GM23338 (cell line): ENCODE data around the gene BMPER. TPM values are rescaled to one million over a fixed set of nuclear protein-coding genes. Genes with fewer than 3 reads are reported as not detected.

Source experiments
- ATAC-seq: fragments of 200-7000 bp; cut with Tn5 transposase; 3 replicates; pipeline ENCODE4 v1.9.1; 2020
- DNase-seq: peaks from one replicate; pipeline ENCODE4 v3.0.0-alpha.2; 2015; ENCODE audit warnings: low spot score
- H2AFZ ChIP-seq: fragments of 200-600 bp; sonication (generic); 2 replicates; pipeline ENCODE4 v1.8.0; 2016; ENCODE audit warnings: antibody characterized with exemption, mild to moderate bottlenecking, moderate library complexity
- H3F3A ChIP-seq: fragments of 200-600 bp; sonication (generic); replicated peaks from 2 replicates; pipeline ENCODE4 v1.8.0; 2017; ENCODE audit warnings: antibody characterized with exemption, mixed run types, low read depth
- H3K27ac ChIP-seq: fragments of 200-600 bp; sonication (generic); 2 replicates; pipeline ENCODE4 v1.6.1; 2016; ENCODE audit warnings: low read depth
- H3K27me3 ChIP-seq: fragments of 200-600 bp; sonication (generic); 2 replicates; pipeline ENCODE4 v1.8.0; 2016; ENCODE audit warnings: mild to moderate bottlenecking, mixed run types, moderate library complexity; ENCODE audit not compliant: insufficient read depth
- H3K36me3 ChIP-seq: fragments of 200-600 bp; sonication (generic); 2 replicates; pipeline ENCODE4 v1.8.0; 2016; ENCODE audit warnings: mild to moderate bottlenecking; ENCODE audit not compliant: insufficient read depth
- H3K4me1 ChIP-seq: fragments of 200-600 bp; sonication (generic); 2 replicates; pipeline ENCODE4 v1.8.0; 2016; ENCODE audit warnings: mild to moderate bottlenecking, moderate library complexity; ENCODE audit not compliant: insufficient read depth
- H3K4me2 ChIP-seq: fragments of 200-600 bp; sonication (generic); 2 replicates; pipeline ENCODE4 v1.7.1; 2017; ENCODE audit warnings: mixed run types
- H3K4me3 ChIP-seq: fragments of 200-600 bp; sonication (generic); 2 replicates; pipeline ENCODE4 v1.6.1; 2016; ENCODE audit warnings: mixed run types
- H3K79me2 ChIP-seq: fragments of 200-600 bp; sonication (generic); replicated peaks from 2 replicates; pipeline ENCODE4 v1.8.0; 2017; ENCODE audit warnings: mild to moderate bottlenecking; ENCODE audit not compliant: insufficient read depth
- H3K9me2 ChIP-seq: fragments of 200-600 bp; sonication (generic); 2 replicates; pipeline ENCODE4 v1.8.0; 2017; ENCODE audit not compliant: insufficient read depth
- H4K20me1 ChIP-seq: fragments of 200-600 bp; sonication (generic); replicated peaks from 2 replicates; pipeline ENCODE4 v1.8.0; 2017; ENCODE audit warnings: mild to moderate bottlenecking; ENCODE audit not compliant: insufficient read depth
- H3K27ac Mint-ChIP-seq: 2 replicates; pipeline ENCODE4 v1.8.0; 2020; ENCODE audit warnings: inconsistent platforms, mild to moderate bottlenecking, moderate library complexity, mixed read lengths
- H3K27me3 Mint-ChIP-seq: 3 replicates; pipeline ENCODE4 v1.8.0; 2022; ENCODE audit warnings: low read depth, mild to moderate bottlenecking, moderate library complexity, mixed read lengths, inconsistent platforms; ENCODE audit not compliant: insufficient read depth, poor library complexity
- H3K36me3 Mint-ChIP-seq: 3 replicates; pipeline ENCODE4 v1.8.0; 2021; ENCODE audit warnings: low read depth, mild to moderate bottlenecking, inconsistent platforms, moderate library complexity, mixed read lengths
- H3K4me1 Mint-ChIP-seq: 3 replicates; pipeline ENCODE4 v1.8.0; 2020; ENCODE audit warnings: mild to moderate bottlenecking, inconsistent platforms, mixed read lengths
- H3K4me3 Mint-ChIP-seq: 3 replicates; pipeline ENCODE4 v1.8.0; 2021; ENCODE audit warnings: moderate library complexity, mild to moderate bottlenecking, inconsistent platforms, mixed read lengths
- H3K9me3 Mint-ChIP-seq: 3 replicates; pipeline ENCODE4 v1.8.0; 2020; ENCODE audit warnings: moderate library complexity, mild to moderate bottlenecking, inconsistent platforms, mixed read lengths
- CREB1 ChIP-seq: fragments of 250-450 bp; sonication (Bioruptor Pico); IDR thresholded peaks from 2 replicates; pipeline ENCODE4 v1.5.0; 2020; ENCODE audit warnings: low read depth, mild to moderate bottlenecking, moderate library complexity
- CTCF ChIP-seq, 2 experiments: fragments of 200-600 bp in 1 of 2; sonication (generic) in 1 of 2; conservative IDR thresholded peaks; 2 replicates each; pipeline versions ENCODE4 v1.5.1 to v1.6.1; 2016 to 2017; ENCODE audit warnings: antibody characterized with exemption in 2 of 2, low read depth in 2 of 2, mild to moderate bottlenecking in 2 of 2, moderate library complexity in 1 of 2
- EZH2 ChIP-seq: fragments of 200-600 bp; sonication (generic); IDR thresholded peaks from one replicate; pipeline ENCODE4 v1.8.0; 2017; ENCODE audit warnings: antibody characterized with exemption, mild to moderate bottlenecking, low read depth; ENCODE audit not compliant: unreplicated experiment
- JUNB ChIP-seq: IDR thresholded peaks from one replicate; pipeline ENCODE4 v1.6.1; 2016; ENCODE audit warnings: antibody characterized with exemption; ENCODE audit not compliant: unreplicated experiment
- NANOG ChIP-seq: IDR thresholded peaks from 2 replicates; pipeline ENCODE4 v1.6.1; 2016; ENCODE audit warnings: antibody characterized with exemption, borderline replicate concordance
- POLR2AphosphoS5 ChIP-seq: IDR thresholded peaks from 2 replicates; pipeline ENCODE4 v1.6.1; 2016; ENCODE audit warnings: antibody characterized with exemption, low read depth
- STAT1 ChIP-seq: IDR thresholded peaks from one replicate; pipeline ENCODE4 v1.6.1; 2016; ENCODE audit warnings: antibody characterized with exemption; ENCODE audit not compliant: unreplicated experiment
- ZNF114 ChIP-seq: fragments of 250-450 bp; sonication (Bioruptor Pico); IDR thresholded peaks from 2 replicates; pipeline ENCODE4 v1.5.0; 2020; ENCODE audit warnings: mild to moderate bottlenecking, moderate library complexity
- ZNF462 ChIP-seq: fragments of 250-450 bp; sonication (Bioruptor Pico); IDR thresholded peaks from 2 replicates; pipeline ENCODE4 v1.5.0; 2020; ENCODE audit warnings: mild to moderate bottlenecking, moderate library complexity
- polyA plus RNA-seq: library from polyadenylated mRNA; unstranded; fragments of >200 nt; fragmentation: Nextera tagmentation; extraction: Ambion mirVana; gene quantifications from 2 replicates; pipeline ENCODE4 v1.2.1, GENCODE V29; 2016
- total RNA-seq: library from RNA; depleted of rRNA; stranded (reverse); fragments of >200 nt; shearing (Covaris generic); gene quantifications from 2 replicates; pipeline ENCODE4 v1.2.3, GENCODE V29; 2014

BMPER gene
- total and polyA plus RNA-seq, 2 experiments from 2014 or later: 0.53 to 1.4 TPM

GRCh38 chr7:33928986-33929385, 23.6 kb downstream of the BMPER start:
- H3K4me3 Mint-ChIP-seq: no peak overlapping the region
- no peaks in the 10 kb centered on the region for H3K36me3 ChIP-seq
- H3K27ac ChIP-seq: no peak overlapping the region
- H3K27me3 Mint-ChIP-seq: peaks cover 2% of the 10 kb centered on the region
- no peak overlapping the region for H3K4me2 ChIP-seq
- peaks cover 12% of the 10 kb centered on the region for H3K4me1 Mint-ChIP-seq
- DNase-seq (no peak), ATAC-seq (no peak)
- H3K27ac Mint-ChIP-seq: no peak overlapping the region
- H3K79me2 ChIP-seq: no peaks in the 10 kb centered on the region
- no peak overlapping the region for H3K4me3 ChIP-seq
- H3K9me2 ChIP-seq: no peaks in the 10 kb centered on the region
- H3K4me1 ChIP-seq: peaks cover 9% of the 10 kb centered on the region
- no peaks in the 10 kb centered on the region for H3K36me3 Mint-ChIP-seq
- TF ChIP-seq CTCF (conservative IDR thresholded peaks at IDR 0.05; ENCODE audit: low read depth in 2 of 2) (no peak), STAT1 (no peak), NANOG (no peak), CREB1 (CRISPR knock-in tag) (no peak), EZH2 (no peak), POLR2AphosphoS5 (no peak), ZNF114 (CRISPR knock-in tag) (no peak)
- H2AFZ ChIP-seq: no peak overlapping the region
- no peaks in the 10 kb centered on the region for H4K20me1 ChIP-seq
- H3K9me3 Mint-ChIP-seq: no peaks in the 10 kb centered on the region
- no peaks in the 10 kb centered on the region for H3F3A ChIP-seq
- H3K27me3 ChIP-seq: no peaks in the 10 kb centered on the region

- Histone ChIP-seq H3F3A (no peaks in the 10 kb centered on the region), H3K4me2 (no peak overlapping the region), H3K27me3 (no peaks in the 10 kb centered on the region), H4K20me1 (no peaks in the 10 kb centered on the region), H3K36me3 (no peaks in the 10 kb centered on the region), H3K4me1 (peaks cover 9% of the 10 kb centered on the region), H3K9me2 (no peaks in the 10 kb centered on the region), H2AFZ (no peak overlapping the region), H3K4me3 (no peak overlapping the region), H3K79me2 (no peaks in the 10 kb centered on the region), H3K27ac (no peak overlapping the region)
- no peak for ATAC-seq
- Mint-ChIP-seq H3K36me3 (no peaks in the 10 kb centered on the region), H3K4me1 (peaks cover 15% of the 10 kb centered on the region), H3K9me3 (no peaks in the 10 kb centered on the region), H3K27me3 (no peaks in the 10 kb centered on the region), H3K27ac (no peak overlapping the region), H3K4me3 (no peak overlapping the region)
- TF ChIP-seq CREB1 (CRISPR knock-in tag) (no peak), CTCF (conservative IDR thresholded peaks at IDR 0.05; ENCODE audit: low read depth in 2 of 2) (no peak), POLR2AphosphoS5 (no peak), ZNF462 (CRISPR knock-in tag) (no peak), JUNB (no peak), NANOG (no peak)
- DNase-seq: no peak
Measured at GRCh38 chr7:33932221-33932620, 26.9 kb downstream of the BMPER start.
